B cell (primary cell): Measurements from ENCODE around the gene NIPAL4.

ENCODE experiments used
- EZH2 ChIP-seq: IDR thresholded peaks from 2 replicates; pipeline ENCODE4 v1.6.1; 2012; ENCODE audit warnings: borderline replicate concordance, low read depth, mild to moderate bottlenecking, moderate library complexity, low read length; ENCODE audit not compliant: insufficient read depth, poor library complexity, severe bottlenecking
- TF ChIP-seq, protein P1 (sequence below): fragments of 200-600 bp; IDR thresholded peaks from one replicate; pipeline ENCODE4 v1.8.0; 2022; ENCODE audit warnings: antibody characterized with exemption, mild to moderate bottlenecking

DNA sequence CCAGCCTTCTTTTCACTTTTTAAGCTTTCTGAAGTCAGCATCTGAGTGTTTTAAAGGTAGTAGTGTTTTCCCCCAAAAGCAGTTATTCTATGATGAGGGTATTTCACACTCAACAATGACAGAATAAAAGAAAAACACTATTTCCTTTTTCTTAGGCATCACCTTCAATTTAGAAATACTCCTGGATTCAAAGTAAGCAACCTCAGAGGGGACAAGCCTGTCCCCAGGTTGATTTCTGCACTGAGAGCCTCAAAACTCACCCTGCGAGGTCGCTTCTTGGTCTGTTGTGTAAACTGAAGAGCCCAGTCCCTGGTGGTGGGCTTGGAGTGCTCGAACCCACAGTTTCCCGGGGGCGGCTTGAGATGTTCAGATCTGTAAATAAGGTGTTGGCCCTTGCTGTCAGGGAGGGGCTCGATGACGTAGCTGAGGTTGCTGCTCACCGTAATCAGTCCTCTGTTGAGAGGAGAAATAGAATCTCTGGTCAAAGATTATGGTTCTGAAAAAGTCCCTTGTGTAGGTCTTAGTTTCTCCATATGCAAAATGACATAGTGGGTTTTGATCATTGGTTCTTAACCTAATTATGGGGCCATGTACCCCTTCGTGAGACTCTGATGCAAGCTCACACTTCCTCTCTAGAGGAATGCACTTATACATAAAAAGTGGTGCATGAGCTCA lies 59.7 kb downstream of the NIPAL4 start:
- TF ChIP-seq, protein P1, sequence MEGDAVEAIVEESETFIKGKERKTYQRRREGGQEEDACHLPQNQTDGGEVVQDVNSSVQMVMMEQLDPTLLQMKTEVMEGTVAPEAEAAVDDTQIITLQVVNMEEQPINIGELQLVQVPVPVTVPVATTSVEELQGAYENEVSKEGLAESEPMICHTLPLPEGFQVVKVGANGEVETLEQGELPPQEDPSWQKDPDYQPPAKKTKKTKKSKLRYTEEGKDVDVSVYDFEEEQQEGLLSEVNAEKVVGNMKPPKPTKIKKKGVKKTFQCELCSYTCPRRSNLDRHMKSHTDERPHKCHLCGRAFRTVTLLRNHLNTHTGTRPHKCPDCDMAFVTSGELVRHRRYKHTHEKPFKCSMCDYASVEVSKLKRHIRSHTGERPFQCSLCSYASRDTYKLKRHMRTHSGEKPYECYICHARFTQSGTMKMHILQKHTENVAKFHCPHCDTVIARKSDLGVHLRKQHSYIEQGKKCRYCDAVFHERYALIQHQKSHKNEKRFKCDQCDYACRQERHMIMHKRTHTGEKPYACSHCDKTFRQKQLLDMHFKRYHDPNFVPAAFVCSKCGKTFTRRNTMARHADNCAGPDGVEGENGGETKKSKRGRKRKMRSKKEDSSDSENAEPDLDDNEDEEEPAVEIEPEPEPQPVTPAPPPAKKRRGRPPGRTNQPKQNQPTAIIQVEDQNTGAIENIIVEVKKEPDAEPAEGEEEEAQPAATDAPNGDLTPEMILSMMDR: no peak
- TF ChIP-seq EZH2: no peak
